Peyer's patch (tissue), 4 donors: ENCODE results near the gene LEAP2. TPM values are rescaled to one million over a fixed set of nuclear protein-coding genes. Genes with fewer than 3 reads are reported as not detected.

Experiments
- DNase-seq, 3 donors: peaks; one replicate each; pipeline ENCODE4 v3.0.0-alpha.2; 2017 to 2019
- H3K27ac ChIP-seq, 4 donors: fragments of 200-600 bp; sonication (generic); one replicate each; pipeline ENCODE4 v1.5.1; 2016 to 2019
- H3K27me3 ChIP-seq, 2 donors: fragments of 200-600 bp; sonication (generic); one replicate each; pipeline ENCODE4 v1.5.1; 2019
- H3K36me3 ChIP-seq, 3 donors: fragments of 200-600 bp; sonication (generic); one replicate each; pipeline ENCODE4 v1.5.1; 2016 to 2019
- H3K4me1 ChIP-seq, 4 donors: fragments of 200-600 bp; sonication (generic); one replicate each; pipeline ENCODE4 v1.5.1; 2016 to 2019
- H3K4me3 ChIP-seq, 4 donors: fragments of 200-600 bp; sonication (generic); 1 replicate in 3 of 4; 2 replicates in 1 of 4; pipeline ENCODE4 v1.5.1; 2016 to 2019; ENCODE audit warnings: mild to moderate bottlenecking in 1 of 4
- H3K9me3 ChIP-seq, 4 donors: fragments of 200-600 bp; sonication (generic); one replicate each; pipeline ENCODE4 v1.5.1; 2016 to 2019; ENCODE audit warnings: mild to moderate bottlenecking in 1 of 4
- CTCF ChIP-seq, 6 experiments: fragments of 450-650 bp in 4 of 6; fragments of 200-600 bp in 2 of 6; sonication (generic) in 1 of 6; IDR thresholded peaks; one replicate each; pipeline ENCODE4 v1.5.1; 2017 to 2019; ENCODE audit warnings: antibody characterized with exemption in 6 of 6, mild to moderate bottlenecking in 3 of 6, moderate library complexity in 1 of 6
- POLR2A ChIP-seq, 2 donors: fragments of 450-650 bp; IDR thresholded peaks; one replicate each; pipeline ENCODE4 v1.5.1; 2017; ENCODE audit warnings: antibody characterized with exemption in 2 of 2, mild to moderate bottlenecking in 2 of 2, moderate library complexity in 2 of 2
- total RNA-seq, 4 donors: library from RNA; depleted of rRNA; stranded (reverse); fragments of >200 nt; gene quantifications; one replicate each; pipeline ENCODE4 v1.1.0, GENCODE V29; 2016

Gene LEAP2
- total RNA-seq, 4 donors from 2014 or later, result 7.2 to 29.9 (median 20.1) TPM; not detected in 1

GRCh38 chr5:132856011-132856410 lies 17.5 kb upstream of the LEAP2 start:
- DNase-seq, result no peak
- H3K27ac ChIP-seq, result no peak overlapping the region
- no peaks in the 10 kb centered on the region for H3K36me3 ChIP-seq
- no peaks in the 10 kb centered on the region for H3K27me3 ChIP-seq
- H3K9me3 ChIP-seq, result no peaks in the 10 kb centered on the region
- H3K4me3 ChIP-seq, result no peak overlapping the region
- no peaks in the 10 kb centered on the region for H3K4me1 ChIP-seq
- no peak for TF ChIP-seq POLR2A (IDR thresholded peaks at IDR 0.05)
- no peak for TF ChIP-seq CTCF (IDR thresholded peaks at IDR 0.05)

- no peak for DNase-seq
- Histone ChIP-seq H3K27me3 (no peaks in the 10 kb centered on the region), H3K9me3 (no peaks in the 10 kb centered on the region), H3K4me3 (no peak overlapping the region), H3K36me3 (no peaks in the 10 kb centered on the region), H3K4me1 (no peaks in the 10 kb centered on the region), H3K27ac (no peak overlapping the region)
- TF ChIP-seq POLR2A (IDR thresholded peaks at IDR 0.05), result no peak
- TF ChIP-seq CTCF (IDR thresholded peaks at IDR 0.05), result no peak
These were observed 13.5 kb upstream of the LEAP2 start for GRCh38 chr5:132859889-132860437.

- no peaks in the 10 kb centered on the region for H3K27me3 ChIP-seq
- H3K4me3 ChIP-seq, result no peak overlapping the region
- no peaks in the 10 kb centered on the region for H3K9me3 ChIP-seq
- no peak for DNase-seq
- peaks cover 0 to 4% (median 0%) of the 10 kb centered on the region in 4 donors for H3K4me1 ChIP-seq
- TF ChIP-seq POLR2A (IDR thresholded peaks at IDR 0.05) (no peak), CTCF (IDR thresholded peaks at IDR 0.05) (no peak)
- H3K27ac ChIP-seq, result no peak overlapping the region
- H3K36me3 ChIP-seq, result no peaks in the 10 kb centered on the region
These were observed 12.7 kb upstream of the LEAP2 start for GRCh38 chr5:132860742-132861141.

- no peak for TF ChIP-seq POLR2A (IDR thresholded peaks at IDR 0.05)
- no peak for TF ChIP-seq CTCF (IDR thresholded peaks at IDR 0.05)
- peaks cover 0 to 13% (median 6%) of the 10 kb centered on the region in 4 donors for H3K4me1 ChIP-seq
- no peak for DNase-seq
- peak overlapping the region; percentile 62 to 90 (median 86) for H3K4me3 ChIP-seq
- H3K36me3 ChIP-seq, result peaks cover 0 to 31% (median 0%) of the 10 kb centered on the region in 3 donors
- peak overlapping the region; percentile 91 to 96 (median 95) for H3K27ac ChIP-seq
- H3K9me3 ChIP-seq, result no peaks in the 10 kb centered on the region
- no peaks in the 10 kb centered on the region for H3K27me3 ChIP-seq
These were observed 7.7 kb upstream of the LEAP2 start for GRCh38 chr5:132865668-132866341.

- Histone ChIP-seq H3K27me3 (no peaks in the 10 kb centered on the region), H3K9me3 (no peaks in the 10 kb centered on the region), H3K36me3 (peaks cover 0 to 33% (median 0%) of the 10 kb centered on the region in 3 donors), H3K4me1 (peaks cover 0 to 13% (median 6%) of the 10 kb centered on the region in 4 donors), H3K4me3 (peak within 1 kb of the TSS; percentile 62 to 90 (median 86)), H3K27ac (peak within 1 kb of the TSS; percentile 91 to 96 (median 95))
- peak; percentile 91 to 98 (median 96) for DNase-seq
- TF ChIP-seq CTCF (IDR thresholded peaks at IDR 0.05) (peak in 4 of 6 experiments; percentile 18 to 53 (median 26)), POLR2A (IDR thresholded peaks at IDR 0.05) (peak; percentile 92 to 94)
These were observed 7.0 kb upstream of the LEAP2 start, which contains the start of the genes GDF9 and UQCRQ for GRCh38 chr5:132866342-132867045. TSS of gene GDF9 (minus strand) at chr5:132866469. CDS start at chr5:132864533, 1,936 bp downstream. TSS of gene UQCRQ (plus strand) at chr5:132866642. CDS start at chr5:132866882, 240 bp downstream.
